T-helper 1 cell treated with Interleukin-12 subunit alpha and Interleukin-12 subunit beta and Interleukin-4 antibody, amounts not matched to agents 30 μg/mL and 1 μg/mL, for 36 hours (primary cell): ENCODE data around the gene CADM3.
A peak's percentile ranks its signal among the peaks of the same experiment; 100 is the strongest.

ENCODE experiments used
- H3K27ac Mint-ChIP-seq: one replicate; pipeline ENCODE4 v1.8.0; 2021; ENCODE audit warnings: mild to moderate bottlenecking, mixed read lengths
- H3K27me3 Mint-ChIP-seq: one replicate; pipeline ENCODE4 v1.8.0; 2021; ENCODE audit warnings: low read depth, mixed read lengths
- H3K36me3 Mint-ChIP-seq: one replicate; pipeline ENCODE4 v1.8.0; 2021; ENCODE audit warnings: low read depth, mixed read lengths
- H3K4me1 Mint-ChIP-seq: one replicate; pipeline ENCODE4 v1.8.0; 2021; ENCODE audit warnings: low read depth, mixed read lengths
- H3K4me3 Mint-ChIP-seq: one replicate; pipeline ENCODE4 v1.8.0; 2021; ENCODE audit warnings: mild to moderate bottlenecking, moderate library complexity, mixed read lengths
- H3K9me3 Mint-ChIP-seq: one replicate; pipeline ENCODE4 v1.8.0; 2021; ENCODE audit warnings: mixed read lengths

CADM3 gene

DNA sequence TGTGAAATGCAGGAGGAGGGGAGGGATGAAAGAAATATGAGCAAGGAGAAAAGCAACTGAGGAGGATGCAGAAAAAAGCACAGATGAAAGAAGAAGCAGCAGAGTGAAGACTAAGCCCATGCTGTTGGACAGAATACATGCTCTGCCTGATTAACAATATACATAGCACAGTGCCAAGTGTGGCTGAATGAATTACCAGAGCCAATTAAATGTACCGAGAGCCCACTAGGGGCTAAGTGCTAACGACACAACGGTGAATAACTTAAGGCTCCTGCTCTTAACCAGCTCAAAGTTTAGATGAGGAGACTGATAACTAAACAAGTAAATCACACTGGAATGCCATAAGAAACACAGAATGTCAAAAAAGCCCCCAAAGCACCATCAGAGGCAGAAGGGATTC is 15.6 kb downstream of the CADM3 start:
- Mint-ChIP-seq H3K4me1 (peaks cover 2% of the 10 kb centered on the region), H3K27me3 (peaks cover 50% of the 10 kb centered on the region), H3K36me3 (no peaks in the 10 kb centered on the region), H3K27ac (no peak overlapping the region), H3K9me3 (no peaks in the 10 kb centered on the region), H3K4me3 (no peak overlapping the region)

DNA sequence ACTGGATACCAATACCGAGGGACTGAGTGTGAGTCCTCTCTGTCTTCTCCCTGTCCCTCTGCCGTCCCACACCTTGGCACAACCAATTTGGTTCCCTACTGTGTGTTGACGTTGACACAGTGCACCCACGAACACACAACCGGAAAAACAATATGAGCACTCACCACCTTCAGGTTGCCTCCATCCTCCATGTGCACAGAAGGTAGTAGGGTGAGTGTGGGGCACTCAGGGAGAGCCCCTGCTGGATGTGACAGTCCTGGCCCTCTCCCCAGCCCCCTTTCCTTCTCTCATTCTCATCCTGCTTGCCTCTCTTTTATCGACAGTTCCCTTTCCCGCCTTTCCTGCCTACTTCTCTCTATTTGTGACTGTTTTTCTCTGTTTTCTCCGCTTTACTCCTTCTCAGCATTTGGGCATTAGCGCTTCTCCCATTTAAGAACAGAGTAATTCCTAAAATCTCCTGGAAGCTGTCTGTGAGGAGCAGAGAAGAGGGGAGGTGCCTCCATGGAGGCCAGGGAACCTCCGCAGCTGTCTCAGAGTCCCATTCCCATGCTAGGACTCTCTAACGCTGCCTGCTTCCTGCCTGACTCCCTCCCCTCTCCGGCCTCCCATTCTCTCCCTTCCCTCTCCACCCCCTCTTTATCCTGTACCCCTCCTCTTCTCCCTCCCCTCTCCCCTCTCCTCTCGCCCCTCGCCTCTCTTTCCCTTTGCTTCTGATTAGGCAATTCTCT is 16.4 kb downstream of the CADM3 start:
- H3K27me3 Mint-ChIP-seq, result peaks cover 47% of the 10 kb centered on the region
- no peaks in the 10 kb centered on the region for H3K9me3 Mint-ChIP-seq

DNA sequence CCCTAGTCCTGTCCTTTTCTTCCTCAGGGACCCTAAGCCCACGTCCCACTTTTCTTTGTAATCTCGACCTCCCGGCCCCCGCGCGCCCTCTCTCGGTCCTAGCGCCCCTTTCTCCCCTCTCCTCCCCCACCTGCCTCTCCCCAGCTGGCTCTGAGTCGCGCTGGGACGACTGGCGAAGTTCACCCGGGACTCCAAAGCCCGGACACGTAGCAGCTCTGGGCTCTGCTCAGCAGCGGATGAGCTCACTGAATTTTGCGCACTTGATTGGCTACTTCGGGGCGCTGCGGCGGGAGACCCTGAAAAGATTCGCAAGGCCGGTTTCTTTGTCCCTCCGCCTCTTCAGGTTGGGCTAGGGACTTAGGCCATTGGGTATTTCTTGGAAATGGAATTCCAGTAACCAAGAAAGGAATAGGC is 17.0 kb downstream of the CADM3 start:
- Mint-ChIP-seq H3K4me3 (peak overlapping the region; percentile 9), H3K27me3 (peaks cover 45% of the 10 kb centered on the region), H3K27ac (no peak overlapping the region), H3K9me3 (no peaks in the 10 kb centered on the region), H3K36me3 (no peaks in the 10 kb centered on the region), H3K4me1 (peaks cover 2% of the 10 kb centered on the region)

More for the DNA sequence above, 16.4 kb downstream of the CADM3 start:
- peak overlapping the region; percentile 23 for H3K4me3 Mint-ChIP-seq
- no peaks in the 10 kb centered on the region for H3K36me3 Mint-ChIP-seq
- no peak overlapping the region for H3K27ac Mint-ChIP-seq
- peaks cover 2% of the 10 kb centered on the region for H3K4me1 Mint-ChIP-seq

DNA sequence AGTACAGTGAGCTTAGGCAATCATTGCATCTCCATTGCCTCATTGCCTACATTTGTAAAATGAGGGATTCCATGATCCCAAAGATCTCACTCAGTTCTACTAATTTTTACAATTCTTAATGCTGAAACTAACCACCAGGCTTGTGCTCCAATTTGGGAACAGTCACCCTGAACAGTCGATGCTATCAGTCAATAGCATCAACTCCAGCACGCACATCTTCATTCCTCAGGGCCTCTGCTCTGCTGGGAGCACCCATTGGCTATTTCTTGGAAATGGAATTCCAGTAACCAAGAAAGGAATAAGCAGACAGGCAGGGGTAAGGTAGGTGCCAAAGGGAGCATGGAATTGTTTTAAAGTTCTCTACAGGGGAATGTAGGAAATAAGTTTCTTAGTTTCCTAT is 19.0 kb downstream of the CADM3 start:
- Mint-ChIP-seq H3K27ac (no peak overlapping the region), H3K4me1 (peaks cover 2% of the 10 kb centered on the region), H3K36me3 (no peaks in the 10 kb centered on the region), H3K9me3 (no peaks in the 10 kb centered on the region), H3K27me3 (peaks cover 46% of the 10 kb centered on the region), H3K4me3 (no peak overlapping the region)

DNA sequence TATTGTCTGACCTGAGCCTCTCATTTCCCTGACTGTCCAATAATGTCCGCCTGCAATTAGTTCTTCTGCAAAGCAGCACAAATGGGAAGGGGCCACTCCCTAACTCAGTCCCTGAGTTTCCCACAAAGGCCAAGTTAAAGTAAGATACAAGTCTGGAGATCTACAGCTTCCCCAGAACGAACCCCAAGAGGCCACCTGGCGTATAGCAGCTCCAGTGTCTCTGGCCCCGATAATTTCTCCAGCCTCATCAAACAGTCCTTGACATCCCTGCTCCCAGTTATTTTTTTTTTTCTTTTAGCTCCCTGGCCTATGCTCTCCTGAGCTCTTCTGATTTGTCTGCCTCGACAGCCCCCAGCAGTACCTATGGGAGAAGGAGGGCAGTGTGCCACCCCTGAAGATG is 25.1 kb downstream of the CADM3 start:
- no peaks in the 10 kb centered on the region for H3K9me3 Mint-ChIP-seq
- no peaks in the 10 kb centered on the region for H3K4me1 Mint-ChIP-seq
- H3K4me3 Mint-ChIP-seq, result no peak overlapping the region
- peaks cover 18% of the 10 kb centered on the region for H3K27me3 Mint-ChIP-seq
- H3K36me3 Mint-ChIP-seq, result no peaks in the 10 kb centered on the region
- H3K27ac Mint-ChIP-seq, result no peak overlapping the region

DNA sequence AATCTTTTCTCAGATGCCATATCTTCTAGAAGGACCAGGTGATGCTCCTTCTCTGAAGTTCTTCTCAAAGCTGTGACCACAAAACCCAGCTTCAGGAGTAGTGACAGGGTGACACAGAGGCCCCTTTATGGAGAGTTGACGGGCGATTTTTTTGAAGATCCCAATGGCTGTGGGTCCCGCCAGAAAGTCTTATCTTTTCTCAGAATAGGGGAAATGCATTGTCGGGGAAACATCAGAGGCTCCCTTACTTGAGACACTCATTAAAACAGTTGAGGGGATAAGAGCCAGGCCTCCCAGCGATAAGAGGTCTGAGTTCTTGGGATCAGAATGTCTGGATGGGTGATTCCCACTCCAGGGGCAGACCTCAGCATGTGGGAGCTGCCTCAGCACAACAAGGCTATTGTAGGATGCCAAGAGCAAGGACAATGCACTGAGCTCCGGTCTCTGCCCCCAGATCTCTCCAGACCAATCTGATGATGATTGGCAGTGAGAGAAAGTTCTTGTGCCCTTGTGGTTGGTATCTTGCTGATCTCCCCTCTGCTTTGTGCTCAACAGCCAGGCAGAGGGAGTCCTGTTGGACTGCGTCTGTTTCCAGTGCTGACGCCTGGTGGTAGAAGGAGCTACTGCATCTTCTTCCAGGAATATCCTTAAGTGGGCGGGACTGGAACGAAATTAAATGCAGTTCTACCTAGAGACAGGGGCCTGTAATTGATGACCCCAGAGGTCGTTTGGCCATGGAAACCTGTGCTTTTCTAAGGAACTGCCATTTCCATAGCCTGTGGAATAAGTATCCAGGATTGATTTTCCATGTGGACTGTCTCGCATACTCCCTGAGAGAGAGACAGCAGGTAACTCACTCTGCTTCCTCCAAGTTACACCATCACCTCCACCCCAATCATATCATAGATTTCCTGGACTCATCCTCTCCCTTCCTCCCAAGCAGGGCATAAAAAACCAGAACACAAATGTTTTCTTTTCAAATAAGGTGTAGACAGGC is 26.4 kb downstream of the CADM3 start:
- no peak overlapping the region for H3K27ac Mint-ChIP-seq
- peaks cover 22% of the 10 kb centered on the region for H3K27me3 Mint-ChIP-seq
- H3K4me3 Mint-ChIP-seq, result no peak overlapping the region
- H3K9me3 Mint-ChIP-seq, result no peaks in the 10 kb centered on the region
- no peaks in the 10 kb centered on the region for H3K4me1 Mint-ChIP-seq
- H3K36me3 Mint-ChIP-seq, result no peaks in the 10 kb centered on the region

DNA sequence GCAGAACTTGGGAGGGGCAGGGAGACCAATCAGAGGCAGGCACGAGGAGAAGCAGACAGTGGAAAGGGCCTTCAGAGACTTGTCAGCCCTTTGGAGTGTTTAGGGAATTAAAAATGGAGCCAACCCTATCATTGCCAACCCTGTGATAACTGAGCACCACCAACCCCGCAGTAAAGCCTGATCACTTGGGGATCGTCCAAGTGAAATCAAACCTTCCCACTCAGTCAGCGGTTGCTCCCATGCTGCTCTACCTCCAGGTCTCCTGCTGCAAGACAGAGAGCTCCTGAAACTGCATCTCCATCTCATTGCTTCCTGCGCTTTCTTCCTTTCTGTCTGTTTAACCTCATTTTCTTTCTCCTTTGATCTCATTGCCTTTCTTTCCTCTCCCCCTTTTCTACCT is 28.5 kb downstream of the CADM3 start:
- Mint-ChIP-seq H3K27me3 (peaks cover 18% of the 10 kb centered on the region), H3K36me3 (no peaks in the 10 kb centered on the region), H3K9me3 (no peaks in the 10 kb centered on the region), H3K4me3 (no peak overlapping the region), H3K4me1 (no peaks in the 10 kb centered on the region), H3K27ac (no peak overlapping the region)

DNA sequence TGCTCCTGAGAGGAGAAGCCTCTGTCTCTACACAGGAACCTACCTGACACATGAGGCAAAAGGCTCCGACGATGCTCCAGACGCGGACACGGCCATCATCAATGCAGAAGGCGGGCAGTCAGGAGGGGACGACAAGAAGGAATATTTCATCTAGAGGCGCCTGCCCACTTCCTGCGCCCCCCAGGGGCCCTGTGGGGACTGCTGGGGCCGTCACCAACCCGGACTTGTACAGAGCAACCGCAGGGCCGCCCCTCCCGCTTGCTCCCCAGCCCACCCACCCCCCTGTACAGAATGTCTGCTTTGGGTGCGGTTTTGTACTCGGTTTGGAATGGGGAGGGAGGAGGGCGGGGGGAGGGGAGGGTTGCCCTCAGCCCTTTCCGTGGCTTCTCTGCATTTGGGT is 29.4 kb downstream of the CADM3 start:
- Mint-ChIP-seq H3K9me3 (no peaks in the 10 kb centered on the region), H3K27ac (no peak overlapping the region), H3K4me3 (no peak overlapping the region), H3K4me1 (no peaks in the 10 kb centered on the region), H3K27me3 (peaks cover 24% of the 10 kb centered on the region), H3K36me3 (no peaks in the 10 kb centered on the region)

DNA sequence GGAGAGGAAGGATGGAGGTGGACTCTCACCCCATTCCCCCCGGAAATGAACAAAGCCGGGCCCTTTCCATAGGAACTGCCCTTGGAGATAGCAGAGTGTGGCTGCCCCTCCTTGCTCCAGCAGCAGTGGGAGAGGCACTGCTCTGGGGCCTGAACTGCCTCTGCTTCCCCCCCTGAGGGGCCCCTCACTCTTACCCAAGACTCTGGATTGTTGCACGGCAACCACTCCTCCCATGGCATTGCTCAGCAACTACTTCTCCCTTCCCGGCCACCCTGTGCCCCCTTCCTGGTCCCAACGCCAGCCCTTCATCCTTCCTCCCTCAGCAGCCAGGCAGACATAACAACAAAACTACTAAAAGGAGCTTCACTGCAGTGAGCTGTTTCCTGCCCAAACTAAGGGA is 30.2 kb downstream of the CADM3 start:
- Mint-ChIP-seq H3K4me1 (no peaks in the 10 kb centered on the region), H3K36me3 (no peaks in the 10 kb centered on the region), H3K9me3 (no peaks in the 10 kb centered on the region), H3K4me3 (no peak overlapping the region), H3K27ac (no peak overlapping the region), H3K27me3 (peaks cover 29% of the 10 kb centered on the region)

DNA sequence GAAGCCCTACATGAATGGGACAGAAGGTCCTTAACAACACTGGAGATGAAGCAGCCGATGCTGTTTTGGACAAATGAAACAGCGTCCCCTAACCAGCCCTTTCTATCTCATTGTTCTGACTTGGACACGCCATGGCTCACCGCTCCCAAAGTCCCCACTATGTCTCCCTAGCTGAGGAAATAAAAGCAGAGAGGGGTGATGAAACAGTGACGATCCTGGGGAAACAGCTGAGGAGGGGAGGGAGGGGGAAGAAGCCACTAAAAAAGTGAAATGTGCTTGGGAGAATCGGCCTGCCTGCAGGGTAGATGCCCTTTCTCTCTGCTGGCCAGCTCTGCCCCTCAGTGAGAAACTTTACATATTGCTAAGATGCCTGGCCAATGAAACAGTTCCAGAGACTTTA is 32.2 kb downstream of the CADM3 start:
- H3K27ac Mint-ChIP-seq, result no peak overlapping the region
- H3K4me1 Mint-ChIP-seq, result peaks cover 2% of the 10 kb centered on the region
- H3K36me3 Mint-ChIP-seq, result no peaks in the 10 kb centered on the region
- peaks cover 41% of the 10 kb centered on the region for H3K27me3 Mint-ChIP-seq
- no peaks in the 10 kb centered on the region for H3K9me3 Mint-ChIP-seq
- H3K4me3 Mint-ChIP-seq, result no peak overlapping the region

DNA sequence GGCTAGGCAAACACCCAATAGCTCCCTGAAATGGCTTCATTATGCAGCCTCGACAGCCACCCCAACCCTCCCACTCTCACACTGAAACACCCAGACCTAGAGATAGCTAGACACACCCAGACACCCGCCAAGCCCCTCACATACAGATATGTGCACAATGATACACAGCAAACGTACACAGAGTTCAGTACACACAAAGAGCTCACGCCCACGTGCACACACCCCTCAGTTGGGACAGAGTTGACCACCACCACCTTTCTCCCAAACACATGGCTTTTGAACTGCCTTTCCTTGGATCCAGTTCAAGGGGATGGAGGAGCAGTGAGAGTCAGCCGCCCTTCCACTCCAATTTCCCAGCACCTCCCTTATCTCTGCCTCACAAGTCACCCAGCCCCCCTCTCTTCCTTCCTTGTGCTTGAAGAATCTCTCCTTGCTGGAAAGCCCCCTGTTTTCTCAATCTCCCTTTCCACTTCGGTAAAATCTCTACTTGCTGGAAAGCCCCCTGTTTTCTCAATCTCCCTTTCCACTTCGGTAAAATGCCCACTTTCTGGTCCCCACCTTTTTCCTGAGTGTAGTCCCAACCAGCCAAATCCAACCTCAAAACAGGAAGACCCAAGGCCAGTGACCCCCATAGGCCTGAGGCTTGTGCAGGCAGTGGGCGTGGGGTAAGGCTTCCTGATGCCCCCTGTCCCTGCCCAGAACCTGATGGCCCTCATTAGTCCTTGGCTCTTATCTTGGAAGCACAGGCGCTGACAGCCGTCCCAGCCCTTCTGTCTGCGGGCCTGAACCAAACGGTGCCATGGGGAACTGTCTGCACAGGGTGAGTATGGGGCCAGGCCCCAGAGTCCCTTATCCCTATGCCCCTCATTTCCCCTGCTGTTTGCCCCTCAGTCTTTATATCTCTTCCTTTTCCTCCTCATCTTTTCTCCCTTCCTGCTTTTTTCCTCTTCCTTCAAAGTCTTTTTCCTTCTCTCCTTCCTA is 33.0 kb downstream of the CADM3 start, which contains the start of gene ACKR1:
TSS of gene ACKR1 (plus strand) at position 715 of the 981 bp plus-strand sequence. CDS start at position 800, 85 bp downstream.
- Mint-ChIP-seq H3K9me3 (no peaks in the 10 kb centered on the region), H3K36me3 (no peaks in the 10 kb centered on the region), H3K27me3 (peaks cover 49% of the 10 kb centered on the region), H3K4me3 (no peak within 1 kb of the TSS), H3K4me1 (peaks cover 2% of the 10 kb centered on the region), H3K27ac (no peak within 1 kb of the TSS)

DNA sequence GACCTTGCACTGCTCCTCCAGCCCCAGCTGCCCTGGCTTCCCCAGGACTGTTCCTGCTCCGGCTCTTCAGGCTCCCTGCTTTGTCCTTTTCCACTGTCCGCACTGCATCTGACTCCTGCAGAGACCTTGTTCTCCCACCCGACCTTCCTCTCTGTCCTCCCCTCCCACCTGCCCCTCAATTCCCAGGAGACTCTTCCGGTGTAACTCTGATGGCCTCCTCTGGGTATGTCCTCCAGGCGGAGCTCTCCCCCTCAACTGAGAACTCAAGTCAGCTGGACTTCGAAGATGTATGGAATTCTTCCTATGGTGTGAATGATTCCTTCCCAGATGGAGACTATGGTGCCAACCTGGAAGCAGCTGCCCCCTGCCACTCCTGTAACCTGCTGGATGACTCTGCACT is 33.8 kb downstream of the CADM3 start:
- Mint-ChIP-seq H3K4me3 (no peak overlapping the region), H3K27ac (no peak overlapping the region), H3K4me1 (peaks cover 2% of the 10 kb centered on the region), H3K9me3 (no peaks in the 10 kb centered on the region), H3K27me3 (peaks cover 50% of the 10 kb centered on the region), H3K36me3 (no peaks in the 10 kb centered on the region)

DNA sequence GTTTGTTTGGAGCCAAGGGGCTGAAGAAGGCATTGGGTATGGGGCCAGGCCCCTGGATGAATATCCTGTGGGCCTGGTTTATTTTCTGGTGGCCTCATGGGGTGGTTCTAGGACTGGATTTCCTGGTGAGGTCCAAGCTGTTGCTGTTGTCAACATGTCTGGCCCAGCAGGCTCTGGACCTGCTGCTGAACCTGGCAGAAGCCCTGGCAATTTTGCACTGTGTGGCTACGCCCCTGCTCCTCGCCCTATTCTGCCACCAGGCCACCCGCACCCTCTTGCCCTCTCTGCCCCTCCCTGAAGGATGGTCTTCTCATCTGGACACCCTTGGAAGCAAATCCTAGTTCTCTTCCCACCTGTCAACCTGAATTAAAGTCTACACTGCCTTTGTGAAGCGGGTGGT is 34.7 kb downstream of the CADM3 start:
- peaks cover 2% of the 10 kb centered on the region for H3K4me1 Mint-ChIP-seq
- H3K36me3 Mint-ChIP-seq, result no peaks in the 10 kb centered on the region
- H3K27me3 Mint-ChIP-seq, result peaks cover 51% of the 10 kb centered on the region
- H3K4me3 Mint-ChIP-seq, result no peak overlapping the region
- no peaks in the 10 kb centered on the region for H3K9me3 Mint-ChIP-seq
- H3K27ac Mint-ChIP-seq, result no peak overlapping the region

DNA sequence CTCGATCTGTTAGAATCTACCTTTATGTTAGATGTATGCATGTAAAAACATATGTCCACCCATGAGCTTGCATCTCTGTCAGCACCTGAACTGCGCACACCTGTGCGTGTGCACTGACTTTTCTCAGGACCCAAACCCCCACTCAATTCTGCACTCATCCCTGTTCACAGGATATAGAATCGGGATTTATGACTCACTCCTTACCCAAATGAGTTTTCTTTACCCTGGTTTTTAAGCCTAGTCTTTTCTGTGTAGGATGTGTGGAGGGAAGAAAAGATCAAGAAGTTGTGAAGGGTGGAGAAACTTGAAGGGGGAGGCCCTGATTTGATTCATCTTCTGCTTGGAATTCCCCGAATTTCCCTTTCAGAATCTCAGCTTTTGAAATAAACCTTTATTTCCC is 35.7 kb downstream of the CADM3 start:
- Mint-ChIP-seq H3K4me1 (peaks cover 5% of the 10 kb centered on the region), H3K4me3 (no peak overlapping the region), H3K9me3 (no peaks in the 10 kb centered on the region), H3K36me3 (no peaks in the 10 kb centered on the region), H3K27ac (no peak overlapping the region), H3K27me3 (peaks cover 54% of the 10 kb centered on the region)
